OCI-M2 (cell line): ENCODE results near the gene ACOXL.

ENCODE experiments used
- DNase-seq: peaks from one replicate; lab custom pipeline; 2025; ENCODE audit not compliant: unreplicated experiment; lab: John Stamatoyannopoulos, UW

Gene ACOXL

DNA sequence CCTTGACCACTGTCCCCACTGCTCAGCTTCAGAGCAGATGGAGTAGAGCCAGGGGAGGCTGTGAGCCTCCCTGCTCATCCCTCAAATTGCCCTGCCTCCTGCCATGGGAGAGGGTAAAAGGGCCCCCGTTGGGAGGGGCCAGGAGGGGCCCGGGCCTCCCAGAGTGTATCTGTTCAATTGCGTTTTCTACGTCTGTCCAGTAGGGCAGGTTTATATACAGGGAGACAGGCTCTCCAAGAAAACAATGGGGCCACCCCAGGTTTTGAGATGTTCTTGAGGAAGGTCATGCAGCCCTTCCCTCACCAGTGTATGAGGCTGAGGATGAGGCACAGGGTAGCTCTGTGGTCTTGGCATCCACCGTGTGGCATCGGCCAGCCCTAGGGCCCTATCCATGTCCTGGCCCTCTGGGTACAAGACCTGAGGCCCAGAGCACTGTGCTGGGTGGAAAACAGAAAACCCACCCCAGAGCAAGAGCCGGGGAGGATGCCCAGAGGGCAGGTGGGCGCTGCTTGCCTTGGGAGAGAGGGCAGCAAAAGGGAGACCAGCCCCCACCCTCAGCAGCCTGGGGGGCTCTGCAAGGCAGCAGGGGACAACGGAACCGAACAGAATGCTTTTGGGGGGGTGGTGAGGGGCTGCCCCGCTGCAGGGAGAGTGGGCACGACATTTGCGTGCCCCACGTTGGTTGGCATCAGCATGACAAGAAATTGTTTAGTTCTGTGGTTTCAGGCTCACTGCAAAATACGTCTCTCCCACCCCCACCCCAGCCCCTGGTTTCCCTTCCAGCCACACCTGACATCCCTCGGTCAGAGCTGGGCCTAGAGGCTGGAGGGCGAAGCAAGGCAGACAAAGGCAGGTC lies 141.5 kb downstream of the ACOXL start:
- no peak for DNase-seq

DNA sequence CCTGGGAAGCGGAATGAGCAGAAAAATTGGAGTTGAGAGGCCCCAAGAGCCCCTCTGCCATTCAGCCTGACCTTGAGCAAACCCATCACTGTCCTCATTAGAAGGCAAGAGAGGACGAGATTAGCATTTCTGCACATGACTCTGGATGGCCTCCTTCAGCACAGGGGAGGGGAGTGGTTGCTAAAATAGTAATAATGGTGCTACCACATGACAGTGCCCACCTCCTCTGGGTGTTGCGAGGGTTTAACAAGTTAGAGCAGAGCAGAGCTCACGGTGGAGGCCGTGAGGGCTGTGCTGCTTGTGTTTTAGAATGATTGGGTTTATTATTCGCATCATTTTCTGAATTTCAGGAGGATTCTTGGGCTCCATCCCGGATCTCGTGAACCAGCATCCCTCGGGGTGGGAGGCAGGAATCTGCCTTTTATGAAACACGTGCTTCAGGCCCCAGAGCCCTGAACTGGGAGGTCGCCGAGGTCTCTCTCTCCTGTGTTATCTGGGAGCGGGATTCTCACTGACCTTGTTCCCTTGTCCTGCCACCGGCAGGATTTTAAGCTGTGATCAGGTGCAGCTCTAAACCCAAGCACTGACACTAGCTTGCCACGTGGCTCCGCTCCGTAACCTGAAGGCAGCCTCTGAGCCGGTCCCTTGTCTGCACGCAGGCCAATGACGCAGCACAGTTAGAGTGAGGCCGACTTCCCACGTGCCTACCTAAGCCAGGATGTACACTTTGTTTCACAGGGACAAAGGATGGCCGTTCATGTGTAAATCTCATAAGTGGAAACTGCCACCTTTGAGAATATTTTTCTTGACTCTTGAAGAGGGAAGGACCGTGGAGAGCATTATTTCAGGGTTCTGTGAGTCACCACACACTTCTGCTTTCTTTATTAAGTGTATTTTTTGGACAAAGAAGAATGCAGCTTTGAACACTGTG lies 142.3 kb downstream of the ACOXL start:
- DNase-seq = no peak

DNA sequence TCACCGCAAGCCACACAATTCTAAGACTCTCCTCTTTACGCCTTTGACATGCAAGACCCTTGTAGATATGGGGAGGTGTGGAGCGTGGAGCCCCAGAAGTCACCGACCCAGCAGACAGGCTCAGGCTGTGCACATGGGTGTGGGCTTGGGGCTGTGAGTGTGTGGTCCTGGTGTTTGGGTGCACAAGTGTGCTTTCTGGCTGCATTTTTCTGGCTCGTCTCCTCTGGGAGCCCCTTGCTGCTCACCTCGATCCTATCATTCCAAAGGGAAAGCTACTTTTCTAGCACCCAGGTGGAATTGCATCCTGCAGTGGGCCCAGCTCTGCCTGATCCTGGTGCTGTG lies 143.0 kb downstream of the ACOXL start:
- DNase-seq = no peak

DNA sequence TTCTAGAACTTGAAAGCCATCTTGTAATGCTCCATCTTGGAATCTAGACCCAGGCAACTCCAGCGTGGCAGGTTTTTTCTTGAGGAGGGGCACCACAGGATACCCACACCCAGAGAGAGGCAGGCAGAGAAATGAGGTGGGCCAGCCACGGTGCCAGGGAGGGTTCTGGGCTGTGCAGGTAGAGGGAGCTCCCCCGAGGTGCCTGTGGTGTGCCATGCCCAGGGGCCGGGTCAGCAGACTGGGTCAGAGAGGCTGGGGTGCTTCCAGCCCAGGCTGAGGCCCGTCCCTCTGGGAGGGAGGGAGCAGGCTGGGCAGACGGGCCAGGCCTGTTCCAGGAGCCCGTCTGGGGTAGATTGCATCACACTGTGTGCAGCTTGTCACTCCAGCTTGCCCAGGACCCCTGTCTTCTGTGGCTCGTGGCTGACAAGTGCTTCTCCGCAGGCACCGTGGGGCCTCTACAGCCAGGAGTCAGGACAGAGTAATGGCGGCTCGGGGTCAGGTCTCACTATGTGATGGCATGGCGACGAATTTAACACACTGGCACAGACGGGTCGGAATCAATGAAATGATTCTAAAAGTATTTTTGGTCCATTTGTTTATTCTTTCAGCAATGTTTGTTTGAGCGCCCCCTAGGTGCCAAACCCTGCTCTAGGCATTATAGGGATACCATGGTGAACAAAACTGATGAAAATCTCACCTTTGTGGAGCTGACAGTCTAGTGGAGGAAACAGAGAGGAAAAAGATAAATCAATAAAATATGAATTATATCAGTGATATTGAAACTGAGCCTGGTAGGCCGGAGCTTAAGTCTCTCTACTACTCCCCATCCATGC lies 144.0 kb downstream of the ACOXL start:
- no peak for DNase-seq

DNA sequence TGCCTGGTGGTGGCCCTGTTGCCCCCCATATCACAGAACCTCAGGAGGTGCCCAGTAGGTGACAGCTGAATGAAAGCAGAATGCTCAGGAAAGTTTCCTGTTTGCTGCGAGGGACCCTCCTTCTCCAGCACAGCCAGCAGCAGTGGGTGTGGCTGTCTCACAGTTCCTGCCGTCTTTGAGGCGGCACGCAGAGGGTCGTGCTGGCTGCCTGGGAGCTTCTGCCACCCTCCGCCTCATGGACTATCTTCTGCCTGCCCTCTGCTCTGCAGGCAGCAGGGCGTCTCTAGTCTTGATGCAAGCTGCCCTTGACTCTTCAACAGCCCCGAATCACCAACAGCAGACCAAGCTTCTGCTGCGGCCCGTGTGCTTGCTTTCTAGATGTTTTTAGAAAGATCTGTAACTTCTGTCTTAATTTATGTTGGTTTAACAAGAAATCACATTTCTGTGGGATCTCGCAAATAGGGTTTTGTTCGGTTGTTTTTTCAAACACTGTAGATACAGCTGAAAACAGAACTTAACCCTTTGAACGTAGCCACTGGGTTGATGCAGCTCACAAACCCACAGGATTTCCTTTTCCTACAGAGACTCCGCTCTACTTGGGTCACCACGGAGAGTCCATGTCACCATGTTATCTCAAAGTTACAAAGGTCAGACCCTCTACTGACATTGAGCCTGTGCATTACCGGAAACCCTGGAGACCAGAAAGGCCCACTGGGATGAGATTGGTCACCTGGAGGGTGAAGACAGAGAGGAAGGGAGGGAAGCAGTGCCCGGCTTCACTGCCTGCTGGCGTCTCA lies 144.9 kb downstream of the ACOXL start:
- no peak for DNase-seq

DNA sequence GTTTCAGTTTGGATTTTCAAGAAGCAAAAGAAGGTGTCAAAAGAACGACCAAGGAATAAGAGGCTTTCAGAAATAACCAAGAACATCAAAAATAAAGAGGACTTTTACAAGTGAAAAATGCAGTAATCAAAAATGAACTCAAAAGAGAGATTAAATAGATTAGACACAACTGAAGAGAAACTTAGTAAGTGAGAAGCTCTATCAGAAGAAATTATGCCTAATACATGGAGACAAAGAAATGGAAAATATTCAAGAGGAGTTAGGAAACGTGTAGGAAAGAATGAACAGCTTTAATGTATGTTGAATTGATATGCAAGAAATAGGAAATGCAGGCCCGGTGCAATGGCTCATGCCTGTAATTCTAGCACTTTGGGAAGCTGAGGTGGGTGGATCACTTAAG lies 145.8 kb downstream of the ACOXL start:
- no peak for DNase-seq

DNA sequence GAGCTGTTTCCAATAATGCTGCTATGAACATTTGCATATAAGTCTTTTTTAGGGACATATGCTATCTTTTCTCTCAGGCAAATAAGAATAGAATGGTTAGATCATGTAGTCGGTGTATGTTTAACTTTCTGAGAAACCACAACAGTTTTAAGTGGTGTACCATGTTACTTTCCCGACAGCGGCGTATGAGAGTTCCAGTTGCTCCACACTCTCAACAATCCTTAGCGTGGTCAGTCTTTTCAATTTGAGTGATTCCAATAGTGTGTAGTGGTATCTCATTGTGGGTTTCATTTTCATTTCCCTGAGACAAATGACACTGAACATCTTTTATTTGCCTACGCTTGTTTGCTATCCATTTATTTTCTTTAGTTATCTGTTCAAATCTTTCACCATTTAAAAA lies 149.5 kb downstream of the ACOXL start:
- DNase-seq = no peak

DNA sequence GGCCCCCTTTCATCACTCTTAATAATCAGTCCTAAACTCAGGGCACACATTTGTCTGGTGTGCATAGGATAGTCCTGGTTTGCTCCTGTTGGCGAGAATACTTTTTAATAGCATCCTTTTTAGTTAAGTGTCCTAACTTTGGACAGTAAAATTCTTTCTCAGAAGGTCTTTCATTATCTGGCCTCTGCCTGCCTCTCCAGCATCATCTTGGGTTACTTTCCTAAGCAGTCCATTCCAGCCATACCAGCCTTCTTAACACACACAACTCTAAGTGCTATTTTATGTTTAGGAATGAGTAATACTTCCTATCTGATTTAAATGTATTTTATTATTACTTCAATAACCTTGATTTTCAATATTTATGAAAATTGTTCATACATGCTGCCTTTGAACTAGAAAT lies 151.0 kb downstream of the ACOXL start:
- no peak for DNase-seq

DNA sequence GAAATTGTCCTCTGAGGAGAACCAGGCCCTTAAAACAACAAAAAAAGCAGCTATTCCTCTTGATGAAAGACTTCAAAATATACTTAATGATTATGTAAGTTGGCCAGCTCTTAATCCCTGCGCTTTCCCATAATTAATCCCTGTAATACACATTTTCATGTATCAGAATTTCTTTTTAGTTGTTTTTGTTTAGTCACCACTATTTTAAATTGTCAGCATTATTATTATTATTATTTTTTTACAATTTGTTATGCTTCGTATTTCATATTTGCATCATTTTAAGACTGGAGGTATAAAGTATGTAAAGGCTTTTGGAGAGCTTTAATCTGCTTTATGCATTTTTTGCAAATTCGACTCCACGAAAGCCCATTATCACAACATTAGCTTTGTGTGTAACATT lies 152.9 kb downstream of the ACOXL start:
- DNase-seq = no peak

DNA sequence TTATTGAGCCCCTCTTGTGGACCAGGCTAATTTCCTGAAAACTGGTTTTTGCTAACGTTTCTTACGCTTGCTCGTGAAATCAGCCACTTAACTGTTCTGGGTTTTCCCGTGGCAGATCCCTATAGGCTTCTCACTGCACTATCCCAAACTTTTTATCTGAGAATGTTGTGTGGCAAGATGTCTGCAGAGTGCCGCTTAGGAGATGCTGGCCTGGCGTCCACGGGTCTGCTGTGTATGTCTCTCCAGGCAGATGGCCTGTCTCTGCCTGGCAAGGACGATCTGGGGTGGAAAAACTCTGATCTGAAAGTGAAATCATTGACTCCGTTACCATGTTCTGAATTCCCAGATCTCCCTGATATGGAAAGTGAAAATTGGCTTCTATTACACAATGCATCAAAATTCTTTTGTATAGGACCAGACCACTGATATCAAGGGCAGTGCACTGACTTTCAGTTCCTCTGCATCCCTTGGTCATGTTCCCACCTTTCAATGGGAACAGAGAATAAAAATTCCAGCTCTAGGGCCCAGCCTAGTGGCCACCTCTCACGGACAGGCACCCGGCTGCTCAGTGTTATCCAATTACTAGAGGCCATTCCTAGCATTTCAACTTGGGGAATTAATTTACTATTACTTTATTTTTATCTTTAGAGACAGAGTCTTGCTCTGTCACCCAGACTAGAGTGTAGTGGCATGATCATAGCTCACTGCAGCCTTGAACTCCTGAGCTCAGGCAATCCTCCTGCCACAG lies 154.6 kb downstream of the ACOXL start:
- DNase-seq = no peak

DNA sequence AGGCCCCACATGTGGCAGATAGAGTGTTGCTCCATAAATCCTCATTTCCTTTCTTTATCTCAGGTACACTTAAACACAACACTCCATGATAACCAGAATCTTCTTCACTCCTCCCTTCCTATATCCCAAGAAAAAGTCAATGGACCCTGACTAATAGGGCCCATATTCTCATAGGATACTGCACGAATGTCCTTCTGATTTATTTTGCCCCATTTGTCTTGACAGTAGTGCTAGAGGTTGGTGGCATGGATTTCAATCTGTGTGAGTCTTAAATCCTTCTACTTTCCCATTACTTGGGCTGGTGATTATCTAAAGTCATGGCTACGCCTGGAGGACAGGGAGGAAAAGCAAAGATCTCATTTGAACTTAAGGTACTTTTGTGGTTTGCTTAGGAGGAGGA lies 156.0 kb downstream of the ACOXL start:
- no peak for DNase-seq

DNA sequence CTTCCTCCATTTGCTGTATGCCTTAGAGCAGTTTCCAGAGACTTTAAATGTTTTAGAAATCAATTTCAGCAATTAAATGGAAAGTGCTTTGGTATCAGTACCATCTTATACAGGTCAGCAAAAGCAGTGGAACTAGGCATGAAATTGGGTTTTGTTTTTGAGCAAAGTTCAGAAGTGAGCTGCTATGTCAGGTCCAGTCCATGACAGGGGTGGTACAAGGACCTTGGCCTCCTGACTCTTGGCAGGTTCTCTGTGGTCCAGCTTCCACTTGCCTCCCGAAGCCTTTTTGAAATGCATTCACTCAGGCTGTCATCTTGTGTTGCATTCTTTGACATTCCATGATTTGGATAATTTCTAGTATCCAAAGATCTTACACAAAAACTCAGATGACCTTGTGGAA lies 159.3 kb downstream of the ACOXL start:
- DNase-seq = no peak

DNA sequence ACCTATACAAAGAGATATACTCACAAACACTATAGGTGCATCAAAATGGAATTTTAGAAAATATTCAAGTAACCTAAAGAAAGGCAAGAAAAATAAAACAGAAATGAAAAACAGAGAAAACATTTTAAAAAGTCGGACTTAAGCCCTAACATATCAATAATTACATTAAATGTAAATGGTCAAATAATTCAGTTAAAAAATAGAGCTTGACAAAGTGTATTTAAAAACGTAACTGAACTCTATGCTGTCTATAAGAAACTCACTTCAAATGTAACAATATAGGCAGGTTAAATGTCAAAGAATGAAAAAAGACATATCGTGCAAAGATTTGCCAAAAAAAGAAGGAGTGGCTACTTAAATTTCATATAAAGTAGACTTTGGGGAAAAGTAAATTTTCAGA lies 163.9 kb downstream of the ACOXL start:
- no peak for DNase-seq

DNA sequence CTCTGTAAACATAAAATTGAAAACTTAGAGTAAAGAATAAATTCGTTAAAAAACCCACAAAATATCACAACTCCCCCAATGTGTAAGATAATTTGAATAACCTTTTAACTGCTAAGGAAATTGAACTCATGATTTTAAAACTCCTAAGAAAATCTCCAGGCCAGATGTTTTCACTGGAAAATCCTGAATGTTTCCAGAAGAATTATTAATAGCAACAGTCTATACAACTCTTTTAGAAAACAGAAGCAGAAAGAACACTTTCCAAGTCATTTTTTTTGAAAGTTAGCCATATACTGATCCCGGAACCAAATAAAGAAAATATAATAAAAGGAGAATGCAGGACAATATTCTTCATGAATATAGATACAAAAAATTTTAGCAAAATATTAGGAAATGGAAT lies 165.6 kb downstream of the ACOXL start:
- no peak for DNase-seq

DNA sequence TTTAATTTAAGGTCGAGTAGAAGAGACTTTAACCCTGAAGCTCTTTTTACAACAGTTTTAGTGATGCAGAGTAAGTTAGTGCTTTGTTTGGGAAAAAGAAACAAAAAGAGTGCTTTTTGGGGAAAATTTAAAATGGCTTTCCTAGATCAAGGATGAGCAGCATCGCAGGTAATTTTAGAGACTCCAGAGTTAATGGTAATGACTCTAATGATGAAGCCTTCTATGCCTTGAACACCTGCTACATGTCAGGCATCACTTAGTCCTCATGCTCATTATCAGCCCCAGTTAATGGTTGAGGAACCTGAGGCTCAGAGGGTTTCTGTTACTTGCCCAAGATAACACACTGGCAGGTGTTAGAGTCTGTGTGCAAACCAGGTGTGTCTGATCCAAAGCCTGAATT lies 167.8 kb downstream of the ACOXL start:
- DNase-seq = no peak

DNA sequence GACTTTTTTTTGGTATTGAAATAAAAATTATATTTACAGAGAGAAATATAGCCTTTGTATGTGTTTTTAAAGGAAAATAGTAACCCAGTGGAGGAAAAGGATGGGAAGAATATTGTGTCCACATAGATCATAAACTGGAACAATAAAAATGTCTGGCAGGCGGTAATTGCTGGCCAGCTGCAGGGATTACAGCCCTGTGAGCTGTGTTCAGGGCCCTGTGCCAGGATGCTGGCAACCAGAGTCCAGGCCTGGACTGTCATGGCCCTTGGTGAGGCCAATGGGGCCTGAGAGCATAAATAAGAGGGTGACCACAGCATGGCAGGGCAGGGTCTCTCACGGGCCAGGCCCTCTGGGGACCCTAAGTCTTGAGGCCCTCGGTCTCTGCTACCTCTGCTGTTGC lies 171.2 kb downstream of the ACOXL start:
- DNase-seq = no peak

DNA sequence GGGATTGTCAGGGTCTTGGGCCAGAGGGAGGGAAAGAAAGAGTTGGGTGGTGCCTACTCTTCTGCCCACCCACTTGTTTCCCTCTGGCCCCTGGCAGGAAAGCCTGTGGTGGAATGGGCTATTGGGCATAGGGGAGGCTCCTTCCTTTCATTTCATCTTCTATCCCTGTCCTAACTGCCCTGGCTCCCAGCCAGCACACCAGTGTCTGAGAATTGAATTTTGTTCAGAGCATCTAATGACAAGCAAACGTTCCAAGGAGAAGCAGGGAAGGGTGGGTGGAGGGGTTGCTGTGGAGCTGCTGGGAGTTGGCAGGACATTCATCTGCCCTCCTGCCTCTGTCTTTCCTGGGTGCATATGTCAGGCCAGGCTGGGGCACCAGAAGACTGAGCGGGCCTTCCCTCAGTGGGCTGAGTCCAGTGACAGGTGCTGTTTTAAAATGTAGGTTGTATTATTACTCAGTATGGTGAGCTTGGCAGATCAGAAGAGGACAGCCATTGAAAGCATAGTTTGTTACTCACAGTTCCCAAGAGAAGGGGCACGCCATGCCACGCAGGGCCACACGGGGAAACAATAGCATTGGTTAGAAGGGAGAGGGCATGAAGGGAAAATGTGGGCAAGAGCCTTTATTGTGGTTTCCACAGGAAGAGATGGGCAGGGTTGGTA lies 171.9 kb downstream of the ACOXL start:
- DNase-seq = no peak

DNA sequence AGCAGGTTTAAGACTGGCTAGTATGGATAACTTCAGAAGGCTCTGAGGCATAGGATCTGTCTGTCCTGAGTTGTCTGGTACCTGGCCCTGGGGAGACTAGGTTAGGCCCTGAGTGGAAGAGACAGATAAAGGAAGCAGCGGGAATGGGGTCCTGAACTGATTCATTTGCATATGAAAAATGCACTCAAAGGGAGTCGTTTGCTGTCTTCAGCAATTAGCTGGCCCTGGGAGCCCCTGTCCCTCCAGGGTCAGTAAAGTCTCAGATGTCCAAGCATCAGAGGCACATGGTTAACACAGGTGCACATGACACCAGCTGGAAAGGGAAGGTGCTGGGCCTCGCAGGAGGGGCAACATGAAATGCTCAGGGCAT lies 172.4 kb downstream of the ACOXL start:
- DNase-seq = no peak

DNA sequence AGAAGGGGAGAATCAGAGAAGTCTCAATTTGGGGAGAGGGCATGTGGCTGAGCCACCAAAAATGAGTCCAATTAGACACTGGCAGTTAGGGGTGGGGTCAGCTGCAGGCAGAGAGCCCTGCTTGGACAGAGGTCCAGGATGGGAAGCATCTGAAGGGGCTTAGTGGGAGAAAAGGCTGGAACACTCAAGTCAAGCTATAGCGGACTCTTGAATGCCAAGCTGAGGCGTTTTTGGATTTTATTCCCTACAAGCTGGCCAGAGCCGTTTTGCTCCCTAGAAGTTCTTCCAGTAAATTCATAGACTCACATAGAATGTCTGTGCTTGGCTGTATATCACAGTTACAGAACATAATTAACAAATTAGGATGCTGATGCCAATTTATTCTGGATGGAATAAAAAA lies 172.8 kb downstream of the ACOXL start:
- DNase-seq = no peak
